Testis (tissue), 3 donors: ENCODE results near the gene EXD2. TPM values are rescaled to one million over a fixed set of nuclear protein-coding genes. Genes with fewer than 3 reads are reported as not detected.

Experiments used
- DNase-seq: peaks from one replicate; pipeline ENCODE4 v3.0.0-alpha.2; 2019
- H3K27ac ChIP-seq, 2 donors: fragments of 200-600 bp; sonication (generic); one replicate each; pipeline ENCODE4 v1.5.1; 2019
- H3K27me3 ChIP-seq: fragments of 200-600 bp; sonication (generic); one replicate; pipeline ENCODE4 v1.5.1; 2019
- H3K36me3 ChIP-seq: fragments of 200-600 bp; sonication (generic); one replicate; pipeline ENCODE4 v1.5.1; 2017; ENCODE audit warnings: low read depth; ENCODE audit errors: missing control alignments
- H3K4me1 ChIP-seq: fragments of 200-600 bp; sonication (generic); one replicate; pipeline ENCODE4 v1.5.1; 2019
- H3K4me3 ChIP-seq, 2 donors: fragments of 200-600 bp; sonication (generic); one replicate each; pipeline ENCODE4 v1.5.1; 2017 to 2019
- H3K9me3 ChIP-seq: fragments of 200-600 bp; sonication (generic); one replicate; pipeline ENCODE4 v1.5.1; 2017
- POLR2A ChIP-seq: fragments of 450-650 bp; IDR thresholded peaks from one replicate; pipeline ENCODE4 v1.6.1; 2017; ENCODE audit warnings: antibody characterized with exemption, mild to moderate bottlenecking, moderate library complexity
- WGBS, 2 donors: methylation state at CpG; one replicate each; pipeline ENCODE4 v1.1.5; 2018; 5-methylcytosine and 5-hydroxymethylcytosine counted together
- intact Hi-C: fragments of 100-400 bp; cut with DNase I; formaldehyde crosslinking; loops from one replicate; pipeline ENCODE4 v1.15.1; 2023; ENCODE audit warnings: low total_unique reads
- polyA plus RNA-seq: library from polyadenylated mRNA; stranded (reverse); fragments of 350-450 nt; fragmentation: Illumina TruSeq; extraction: RNeasy Lipid Tissue Mini Kit (QIAGEN cat#74804); gene quantifications from one replicate; pipeline ENCODE4 v1.2.3, GENCODE V29; 2014; ENCODE audit warnings: low read depth, low replicate concordance; ENCODE audit not compliant: insufficient read depth
- total RNA-seq, 2 donors: library from RNA; depleted of rRNA; stranded (reverse); fragments of >200 nt; gene quantifications; one replicate each; pipeline ENCODE4 v1.2.3, GENCODE V29; 2016
- TF ChIP-seq, protein P1 (sequence below), 3 experiments: fragments of 450-650 bp in 2 of 3; fragments of 200-600 bp in 1 of 3; sonication (generic) in 1 of 3; IDR thresholded peaks; one replicate each; pipeline ENCODE4 v1.5.1; 2016 to 2019; ENCODE audit warnings: antibody characterized with exemption in 3 of 3, mild to moderate bottlenecking in 2 of 3, moderate library complexity in 1 of 3

EXD2 gene
- total and polyA plus RNA-seq, 3 donors from 2014 or later: 22.4 to 70.3 (median 27.2) TPM

DNA sequence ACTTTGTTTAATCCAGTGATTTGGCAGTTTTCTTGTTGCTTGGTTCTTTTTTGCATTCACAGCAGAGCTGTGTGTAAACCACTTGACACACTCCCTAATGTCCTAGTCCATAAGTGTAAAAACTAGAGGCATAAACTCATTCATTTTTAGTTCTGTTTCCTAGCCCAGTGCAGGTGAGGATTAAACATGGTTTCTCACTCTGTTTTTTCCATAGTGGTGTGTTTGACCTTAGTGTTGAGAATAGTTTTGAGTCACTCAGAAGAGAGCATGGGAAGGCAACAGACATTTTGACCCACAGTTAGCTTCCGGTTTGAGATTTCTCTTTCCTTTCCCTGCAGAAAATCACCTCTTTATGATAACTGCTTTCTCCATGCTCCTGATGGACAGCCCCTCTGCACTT, 44.4 kb downstream of the EXD2 start:
- Histone ChIP-seq H3K27ac (no peak overlapping the region), H3K4me1 (no peaks in the 10 kb centered on the region), H3K36me3 (no peaks in the 10 kb centered on the region), H3K4me3 (no peak overlapping the region), H3K27me3 (no peaks in the 10 kb centered on the region), H3K9me3 (no peaks in the 10 kb centered on the region)
- intact Hi-C loops: no loop called here
- TF ChIP-seq POLR2A: no peak
- TF ChIP-seq, protein P1, sequence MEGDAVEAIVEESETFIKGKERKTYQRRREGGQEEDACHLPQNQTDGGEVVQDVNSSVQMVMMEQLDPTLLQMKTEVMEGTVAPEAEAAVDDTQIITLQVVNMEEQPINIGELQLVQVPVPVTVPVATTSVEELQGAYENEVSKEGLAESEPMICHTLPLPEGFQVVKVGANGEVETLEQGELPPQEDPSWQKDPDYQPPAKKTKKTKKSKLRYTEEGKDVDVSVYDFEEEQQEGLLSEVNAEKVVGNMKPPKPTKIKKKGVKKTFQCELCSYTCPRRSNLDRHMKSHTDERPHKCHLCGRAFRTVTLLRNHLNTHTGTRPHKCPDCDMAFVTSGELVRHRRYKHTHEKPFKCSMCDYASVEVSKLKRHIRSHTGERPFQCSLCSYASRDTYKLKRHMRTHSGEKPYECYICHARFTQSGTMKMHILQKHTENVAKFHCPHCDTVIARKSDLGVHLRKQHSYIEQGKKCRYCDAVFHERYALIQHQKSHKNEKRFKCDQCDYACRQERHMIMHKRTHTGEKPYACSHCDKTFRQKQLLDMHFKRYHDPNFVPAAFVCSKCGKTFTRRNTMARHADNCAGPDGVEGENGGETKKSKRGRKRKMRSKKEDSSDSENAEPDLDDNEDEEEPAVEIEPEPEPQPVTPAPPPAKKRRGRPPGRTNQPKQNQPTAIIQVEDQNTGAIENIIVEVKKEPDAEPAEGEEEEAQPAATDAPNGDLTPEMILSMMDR (IDR thresholded peaks at IDR 0.05): no peak
- no peak for DNase-seq
- 100% methylated on average over 1 of the region's 1 CpG for WGBS, 2 donors

DNA sequence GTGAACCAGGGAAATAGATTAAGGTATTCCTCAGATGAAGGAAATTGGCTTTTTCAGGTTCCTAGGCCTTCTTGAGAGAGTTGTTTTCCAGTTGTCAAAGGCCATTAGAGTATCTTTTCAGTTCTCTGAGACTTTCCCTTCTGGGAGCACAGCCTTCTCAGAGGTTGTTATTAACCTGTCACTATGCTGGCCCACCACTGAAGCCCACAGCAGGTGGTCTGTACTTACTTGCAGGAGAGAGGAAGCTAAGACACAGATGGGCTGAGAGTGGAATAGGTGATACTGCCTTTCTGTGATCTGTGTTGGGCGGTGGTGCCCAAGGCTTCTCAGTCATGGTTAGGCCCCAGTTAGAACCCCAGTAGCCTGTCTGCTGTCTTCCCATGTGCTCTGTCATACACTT, 45.8 kb downstream of the EXD2 start:
- WGBS, 2 donors: 57 to 73% methylated on average over 1 of the region's 1 CpG
- Histone ChIP-seq H3K4me1 (no peaks in the 10 kb centered on the region), H3K27ac (no peak overlapping the region), H3K27me3 (no peaks in the 10 kb centered on the region), H3K4me3 (no peak overlapping the region), H3K9me3 (no peaks in the 10 kb centered on the region), H3K36me3 (no peaks in the 10 kb centered on the region)
- TF ChIP-seq, protein P1 (IDR thresholded peaks at IDR 0.05): no peak
- no peak for TF ChIP-seq POLR2A
- no peak for DNase-seq
- intact Hi-C loops: no loop called here

DNA sequence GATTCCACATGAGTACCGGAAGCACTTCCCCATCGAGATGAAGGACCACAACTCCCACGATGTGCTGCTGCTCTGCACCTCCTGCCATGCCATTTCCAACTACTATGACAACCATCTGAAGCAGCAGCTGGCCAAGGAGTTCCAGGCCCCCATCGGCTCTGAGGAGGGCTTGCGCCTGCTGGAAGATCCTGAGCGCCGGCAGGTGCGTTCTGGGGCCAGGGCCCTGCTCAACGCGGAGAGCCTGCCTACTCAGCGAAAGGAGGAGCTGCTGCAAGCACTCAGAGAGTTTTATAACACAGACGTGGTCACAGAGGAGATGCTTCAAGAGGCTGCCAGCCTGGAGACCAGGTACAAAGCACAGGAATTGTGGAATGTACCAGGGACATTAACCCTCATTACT, 46.3 kb downstream of the EXD2 start:
- no peak for TF ChIP-seq POLR2A
- TF ChIP-seq, protein P1 (IDR thresholded peaks at IDR 0.05): no peak
- Histone ChIP-seq H3K27ac (no peak overlapping the region), H3K9me3 (no peaks in the 10 kb centered on the region), H3K36me3 (no peaks in the 10 kb centered on the region), H3K27me3 (no peaks in the 10 kb centered on the region), H3K4me1 (no peaks in the 10 kb centered on the region), H3K4me3 (no peak overlapping the region)
- DNase-seq: no peak
- intact Hi-C loops: no loop called here
- WGBS, 2 donors: 90 to 91% methylated on average over 12 of the region's 12 CpGs

DNA sequence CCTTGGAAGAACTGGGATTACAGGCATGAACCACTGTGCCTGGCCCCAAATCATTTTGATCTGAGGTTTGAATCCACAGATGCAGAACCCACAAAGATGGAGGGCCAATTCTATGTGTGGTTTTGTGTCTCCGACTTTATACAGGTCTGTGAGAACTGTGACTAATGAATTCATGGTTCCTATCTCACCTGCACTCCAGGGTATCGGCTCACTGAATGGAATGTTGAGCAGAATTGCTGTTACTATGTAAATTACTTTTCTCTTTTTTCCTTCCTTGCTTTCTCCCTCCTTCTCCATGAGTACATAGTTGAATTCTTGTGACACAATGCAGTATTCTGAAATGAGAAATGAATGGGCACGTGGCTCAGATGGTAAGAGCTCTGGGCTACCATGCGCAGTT, 47.6 kb downstream of the EXD2 start:
- 95 to 96% methylated on average over 4 of the region's 4 CpGs for WGBS, 2 donors
- intact Hi-C loops: no loop called here
- H3K4me3 ChIP-seq: no peak overlapping the region
- no peak for DNase-seq
- H3K9me3 ChIP-seq: no peaks in the 10 kb centered on the region
- TF ChIP-seq POLR2A: no peak
- TF ChIP-seq, protein P1 (IDR thresholded peaks at IDR 0.05): no peak
- H3K4me1 ChIP-seq: no peaks in the 10 kb centered on the region
- no peaks in the 10 kb centered on the region for H3K36me3 ChIP-seq
- no peak overlapping the region for H3K27ac ChIP-seq
- no peaks in the 10 kb centered on the region for H3K27me3 ChIP-seq

DNA sequence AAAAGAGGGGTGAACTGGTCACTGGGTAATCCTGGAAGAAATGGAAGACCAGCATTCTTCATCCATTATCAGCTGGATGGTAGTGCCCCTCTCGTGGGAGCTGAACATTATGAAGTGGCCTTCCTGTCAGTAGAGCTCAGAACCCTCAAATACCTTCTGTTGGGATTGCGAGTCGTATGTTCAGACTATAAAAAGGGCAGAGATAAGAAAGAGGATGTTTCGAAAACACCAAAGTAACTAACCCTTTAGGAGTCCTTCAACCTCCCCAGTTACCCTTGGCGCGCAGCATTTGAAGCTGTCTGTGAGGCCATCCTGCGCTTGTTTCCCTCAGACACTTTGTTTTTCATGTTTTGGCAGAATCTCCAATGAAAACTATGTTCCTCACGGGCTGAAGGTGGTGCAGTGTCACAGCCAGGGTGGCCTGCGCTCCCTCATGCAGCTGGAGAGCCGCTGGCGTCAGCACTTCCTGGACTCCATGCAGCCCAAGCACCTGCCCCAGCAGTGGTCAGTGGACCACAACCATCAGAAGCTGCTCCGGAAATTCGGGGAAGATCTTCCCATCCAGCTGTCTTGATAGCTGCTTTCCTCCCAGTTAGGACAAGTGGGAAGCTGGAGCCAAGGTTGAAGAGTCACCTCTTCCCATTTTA, 49.4 kb downstream of the EXD2 start:
- no peaks in the 10 kb centered on the region for H3K4me1 ChIP-seq
- no peaks in the 10 kb centered on the region for H3K36me3 ChIP-seq
- H3K27me3 ChIP-seq: no peaks in the 10 kb centered on the region
- H3K9me3 ChIP-seq: no peaks in the 10 kb centered on the region
- no peak for DNase-seq
- intact Hi-C loops: loop anchor here (10.0 kb wide), 2 partner anchors 124 to 214 kb away; no protein-coding TSS in a partner anchor
- WGBS, 2 donors: 83 to 85% methylated on average over 13 of the region's 13 CpGs
- TF ChIP-seq POLR2A: no peak
- TF ChIP-seq, protein P1 (IDR thresholded peaks at IDR 0.05): no peak
- no peak overlapping the region for H3K4me3 ChIP-seq
- no peak overlapping the region for H3K27ac ChIP-seq
